HL-60 (cell line): Measurements from ENCODE around the gene EDNRA.

Experiments used
- DNase-seq, 2 experiments: peaks; one replicate each; pipeline ENCODE4 v3.0.0-alpha.2; 2010 to 2020; ENCODE audit warnings: low read depth in 1 of 2, low spot score in 1 of 2
- H3K27ac ChIP-seq: fragments of 250-450 bp; sonication (Bioruptor Pico); replicated peaks from 2 replicates; pipeline ENCODE4 v1.5.1; 2020; ENCODE audit warnings: mild to moderate bottlenecking, moderate library complexity
- H3K27me3 ChIP-seq: fragments of 250-450 bp; sonication (Bioruptor Pico); 2 replicates; pipeline ENCODE4 v1.5.1; 2021; ENCODE audit warnings: mild to moderate bottlenecking, moderate library complexity; ENCODE audit not compliant: insufficient read depth, poor library complexity, severe bottlenecking
- H3K4me3 ChIP-seq: replicated peaks from 2 replicates; pipeline ENCODE4 v1.5.1; 2011; ENCODE audit warnings: mild to moderate bottlenecking, control low read depth, low read length; ENCODE audit not compliant: insufficient read depth
- GABPA ChIP-seq: IDR thresholded peaks from 2 replicates; pipeline ENCODE4 v1.6.1; 2012; ENCODE audit warnings: low read depth
- POLR2AphosphoS5 ChIP-seq: IDR thresholded peaks from 2 replicates; pipeline ENCODE4 v1.6.1; 2012; ENCODE audit warnings: low read depth
- SPI1 ChIP-seq: IDR thresholded peaks from 2 replicates; pipeline ENCODE4 v1.6.1; 2012; ENCODE audit warnings: low read depth, mild to moderate bottlenecking, borderline replicate concordance
- TF ChIP-seq, protein P1 (sequence below): IDR thresholded peaks from one replicate; pipeline ENCODE4 v1.5.1; 2011; ENCODE audit warnings: low read length, control low read depth, inconsistent platforms; ENCODE audit not compliant: insufficient read depth
- TF ChIP-seq, protein P2 (sequence below): IDR thresholded peaks from 2 replicates; pipeline ENCODE4 v1.6.1; 2012; ENCODE audit warnings: low read depth; ENCODE audit not compliant: insufficient replicate concordance

Gene EDNRA

DNA sequence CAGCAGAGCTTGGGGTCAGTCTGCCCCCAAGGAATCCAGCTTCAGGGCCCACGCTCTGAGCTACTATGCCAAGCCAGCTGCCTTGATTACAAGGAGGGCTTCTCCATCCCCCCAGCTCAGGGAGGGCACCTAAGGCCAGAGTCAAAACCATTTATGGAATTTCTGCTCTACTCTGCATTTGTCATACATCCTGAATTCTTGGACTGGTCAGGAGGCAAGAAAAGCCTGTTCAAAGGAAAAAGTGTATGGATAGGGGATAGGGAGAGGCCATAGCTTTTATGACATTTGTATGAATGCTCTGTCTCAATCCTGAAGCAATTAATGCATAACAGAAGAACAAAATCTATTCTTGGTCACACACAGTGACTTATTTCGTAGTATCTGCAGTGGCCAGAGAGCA is 32.2 kb downstream of the EDNRA start:
- Histone ChIP-seq H3K27ac (no peak overlapping the region), H3K27me3 (peaks cover 2% of the 10 kb centered on the region), H3K4me3 (no peak overlapping the region)
- TF ChIP-seq SPI1 (no peak), POLR2AphosphoS5 (no peak), GABPA (no peak)
- TF ChIP-seq, protein P1, sequence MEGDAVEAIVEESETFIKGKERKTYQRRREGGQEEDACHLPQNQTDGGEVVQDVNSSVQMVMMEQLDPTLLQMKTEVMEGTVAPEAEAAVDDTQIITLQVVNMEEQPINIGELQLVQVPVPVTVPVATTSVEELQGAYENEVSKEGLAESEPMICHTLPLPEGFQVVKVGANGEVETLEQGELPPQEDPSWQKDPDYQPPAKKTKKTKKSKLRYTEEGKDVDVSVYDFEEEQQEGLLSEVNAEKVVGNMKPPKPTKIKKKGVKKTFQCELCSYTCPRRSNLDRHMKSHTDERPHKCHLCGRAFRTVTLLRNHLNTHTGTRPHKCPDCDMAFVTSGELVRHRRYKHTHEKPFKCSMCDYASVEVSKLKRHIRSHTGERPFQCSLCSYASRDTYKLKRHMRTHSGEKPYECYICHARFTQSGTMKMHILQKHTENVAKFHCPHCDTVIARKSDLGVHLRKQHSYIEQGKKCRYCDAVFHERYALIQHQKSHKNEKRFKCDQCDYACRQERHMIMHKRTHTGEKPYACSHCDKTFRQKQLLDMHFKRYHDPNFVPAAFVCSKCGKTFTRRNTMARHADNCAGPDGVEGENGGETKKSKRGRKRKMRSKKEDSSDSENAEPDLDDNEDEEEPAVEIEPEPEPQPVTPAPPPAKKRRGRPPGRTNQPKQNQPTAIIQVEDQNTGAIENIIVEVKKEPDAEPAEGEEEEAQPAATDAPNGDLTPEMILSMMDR, result no peak
- TF ChIP-seq, protein P2, sequence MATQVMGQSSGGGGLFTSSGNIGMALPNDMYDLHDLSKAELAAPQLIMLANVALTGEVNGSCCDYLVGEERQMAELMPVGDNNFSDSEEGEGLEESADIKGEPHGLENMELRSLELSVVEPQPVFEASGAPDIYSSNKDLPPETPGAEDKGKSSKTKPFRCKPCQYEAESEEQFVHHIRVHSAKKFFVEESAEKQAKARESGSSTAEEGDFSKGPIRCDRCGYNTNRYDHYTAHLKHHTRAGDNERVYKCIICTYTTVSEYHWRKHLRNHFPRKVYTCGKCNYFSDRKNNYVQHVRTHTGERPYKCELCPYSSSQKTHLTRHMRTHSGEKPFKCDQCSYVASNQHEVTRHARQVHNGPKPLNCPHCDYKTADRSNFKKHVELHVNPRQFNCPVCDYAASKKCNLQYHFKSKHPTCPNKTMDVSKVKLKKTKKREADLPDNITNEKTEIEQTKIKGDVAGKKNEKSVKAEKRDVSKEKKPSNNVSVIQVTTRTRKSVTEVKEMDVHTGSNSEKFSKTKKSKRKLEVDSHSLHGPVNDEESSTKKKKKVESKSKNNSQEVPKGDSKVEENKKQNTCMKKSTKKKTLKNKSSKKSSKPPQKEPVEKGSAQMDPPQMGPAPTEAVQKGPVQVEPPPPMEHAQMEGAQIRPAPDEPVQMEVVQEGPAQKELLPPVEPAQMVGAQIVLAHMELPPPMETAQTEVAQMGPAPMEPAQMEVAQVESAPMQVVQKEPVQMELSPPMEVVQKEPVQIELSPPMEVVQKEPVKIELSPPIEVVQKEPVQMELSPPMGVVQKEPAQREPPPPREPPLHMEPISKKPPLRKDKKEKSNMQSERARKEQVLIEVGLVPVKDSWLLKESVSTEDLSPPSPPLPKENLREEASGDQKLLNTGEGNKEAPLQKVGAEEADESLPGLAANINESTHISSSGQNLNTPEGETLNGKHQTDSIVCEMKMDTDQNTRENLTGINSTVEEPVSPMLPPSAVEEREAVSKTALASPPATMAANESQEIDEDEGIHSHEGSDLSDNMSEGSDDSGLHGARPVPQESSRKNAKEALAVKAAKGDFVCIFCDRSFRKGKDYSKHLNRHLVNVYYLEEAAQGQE, result no peak
- DNase-seq, result no peak

DNA sequence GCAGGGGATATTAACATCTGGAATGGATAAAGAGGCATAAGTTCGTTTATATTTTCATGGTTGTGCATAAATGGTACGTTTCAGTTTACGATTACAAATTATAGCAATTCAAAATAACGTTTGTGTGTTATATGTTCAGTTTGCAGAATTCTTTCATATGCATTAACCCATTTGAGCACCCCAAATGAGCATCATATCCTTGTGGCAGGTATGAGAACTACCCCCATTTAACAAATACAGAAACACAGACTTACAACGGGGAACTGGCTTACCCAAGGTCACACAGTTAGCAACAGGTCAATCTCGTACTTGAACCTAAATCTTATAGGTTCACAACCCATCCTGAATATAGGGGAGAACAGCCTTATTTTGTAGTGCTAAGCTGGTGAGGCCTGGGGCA is 33.1 kb downstream of the EDNRA start:
- TF ChIP-seq SPI1, result no peak
- TF ChIP-seq, protein P2, result no peak
- TF ChIP-seq, protein P1, result no peak
- no peak for TF ChIP-seq POLR2AphosphoS5
- TF ChIP-seq GABPA, result no peak
- no peak for DNase-seq
- no peak overlapping the region for H3K27ac ChIP-seq

DNA sequence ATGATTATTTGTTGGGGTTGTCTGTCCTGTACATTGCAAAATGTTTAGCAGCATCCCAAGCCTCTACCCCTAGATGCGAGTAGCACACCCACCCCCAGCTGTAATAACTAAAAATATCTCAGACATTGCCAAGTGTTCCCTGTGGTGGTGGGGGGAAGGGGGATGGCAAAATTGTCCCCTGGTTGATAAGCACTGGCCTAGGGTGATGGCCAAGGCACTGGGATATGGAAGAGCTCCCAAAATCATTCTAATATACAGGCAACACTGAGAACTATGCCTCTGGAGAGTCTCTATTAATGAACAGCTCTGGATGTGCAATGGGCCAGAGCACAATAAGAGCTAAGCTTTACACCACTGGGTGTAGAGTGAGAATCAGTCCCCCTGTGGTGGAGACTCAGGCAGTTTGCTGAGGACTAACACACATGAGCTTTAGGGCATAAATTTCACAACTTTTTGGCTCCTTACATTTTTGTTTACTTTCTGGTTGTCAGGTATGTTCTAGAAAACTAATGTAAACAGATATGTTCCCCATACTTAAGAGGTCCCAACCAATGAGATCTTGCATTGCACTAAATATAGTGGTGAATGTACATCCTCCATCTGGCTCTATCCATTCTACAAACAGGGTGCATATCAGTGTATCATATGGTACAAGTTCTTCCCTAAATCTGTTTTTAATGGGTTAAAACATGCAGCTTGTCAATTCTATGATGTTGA is 34.5 kb downstream of the EDNRA start:
- no peak overlapping the region for H3K27ac ChIP-seq
- no peak overlapping the region for H3K4me3 ChIP-seq
- DNase-seq, result no peak
- peaks cover 2% of the 10 kb centered on the region for H3K27me3 ChIP-seq
- TF ChIP-seq, protein P1, result no peak
- TF ChIP-seq, protein P2, result no peak
- no peak for TF ChIP-seq SPI1
- TF ChIP-seq GABPA, result no peak
- TF ChIP-seq POLR2AphosphoS5, result no peak

More for the DNA sequence above, 33.1 kb downstream of the EDNRA start:
- Histone ChIP-seq H3K4me3 (no peak overlapping the region), H3K27me3 (peaks cover 2% of the 10 kb centered on the region)
